Measurements from ENCODE around the gene TMEM95.
"Not testable (repeated sequence)": the region's sequence is repeated elsewhere in the genome, so short reads cannot be mapped to it uniquely, and the experiment has no call there.

Gene TMEM95

GRCh38 chr17:7324438-7324779, 30.5 kb upstream of the TMEM95 start:
- DNase-seq: no peak

- no peak for DNase-seq
These were observed 29.9 kb upstream of the TMEM95 start for GRCh38 chr17:7325031-7325528.

GRCh38 chr17:7326186-7326585, 28.8 kb upstream of the TMEM95 start:
- no peak for DNase-seq

GRCh38 chr17:7327056-7327455, 27.9 kb upstream of the TMEM95 start:
- no peak for DNase-seq

GRCh38 chr17:7327501-7327900, 27.5 kb upstream of the TMEM95 start:
- no peak for DNase-seq

- no peak for DNase-seq
These were observed 26.9 kb upstream of the TMEM95 start for GRCh38 chr17:7328009-7328408.

GRCh38 chr17:7328840-7329373, 26.0 kb upstream of the TMEM95 start, which contains the start of gene NEURL4:
NEURL4 (minus strand) TSS chr17:7329335; CDS start chr17:7329312, 23 bp downstream.
- DNase-seq: no peak

GRCh38 chr17:7329374-7329996, 25.5 kb upstream of the TMEM95 start:
- peak; percentile 95 for DNase-seq

- peak; percentile 63 for DNase-seq
These were observed 24.8 kb upstream of the TMEM95 start for GRCh38 chr17:7329997-7330637.

- no peak for DNase-seq
These were observed 24.3 kb upstream of the TMEM95 start for GRCh38 chr17:7330638-7331015.

- DNase-seq: no peak
These were observed 22.8 kb upstream of the TMEM95 start for GRCh38 chr17:7332111-7332510.

GRCh38 chr17:7332600-7333069, 22.3 kb upstream of the TMEM95 start:
- not testable (repeated sequence) for DNase-seq

- DNase-seq: no peak
These were observed 19.9 kb upstream of the TMEM95 start for GRCh38 chr17:7334938-7335538.

GRCh38 chr17:7335765-7336164, 19.2 kb upstream of the TMEM95 start:
- not testable (repeated sequence) for DNase-seq

- no peak for DNase-seq
These were observed 18.4 kb upstream of the TMEM95 start, which contains the start of gene ACAP1 for GRCh38 chr17:7336240-7337175. ACAP1 (plus strand) TSS chr17:7336529; CDS start chr17:7336735, 206 bp downstream.

GRCh38 chr17:7337600-7337999, 17.4 kb upstream of the TMEM95 start:
- DNase-seq: not testable (repeated sequence)

- DNase-seq: no peak
These were observed 14.8 kb upstream of the TMEM95 start for GRCh38 chr17:7340179-7340578.

GRCh38 chr17:7341842-7342241, 13.1 kb upstream of the TMEM95 start:
- DNase-seq: no peak

- DNase-seq: no peak
These were observed 11.7 kb upstream of the TMEM95 start for GRCh38 chr17:7343250-7343649.

- no peak for DNase-seq
These were observed 8.0 kb upstream of the TMEM95 start for GRCh38 chr17:7346761-7347614.

- no peak for DNase-seq
These were observed 7.1 kb upstream of the TMEM95 start for GRCh38 chr17:7347630-7348477.

All from NCI-H510A (cell line).